Smooth muscle cell (in vitro differentiated cells): ENCODE data around the gene TRPM4. TPM values are rescaled to one million over a fixed set of nuclear protein-coding genes. Genes with fewer than 3 reads are reported as not detected.
"Not testable (repeated sequence)": the region's sequence is repeated elsewhere in the genome, so short reads cannot be mapped to it uniquely, and the experiment has no call there.

Source experiments
- DNase-seq: peaks from one replicate; lab custom pipeline; 2025; ENCODE audit not compliant: unreplicated experiment; lab: John Stamatoyannopoulos, UW
- H2AFZ ChIP-seq: fragments of 200-600 bp; sonication (generic); 2 replicates; pipeline ENCODE4 v1.6.0; 2016; ENCODE audit warnings: antibody characterized with exemption, low read depth, mild to moderate bottlenecking
- H3F3A ChIP-seq: fragments of 200-600 bp; sonication (generic); 2 replicates; pipeline ENCODE4 v1.6.0; 2017; ENCODE audit warnings: antibody characterized with exemption, low read depth
- H3K27ac ChIP-seq: fragments of 200-600 bp; sonication (generic); 2 replicates; pipeline ENCODE4 v1.5.1; 2016; ENCODE audit warnings: low read depth, mild to moderate bottlenecking
- H3K27me3 ChIP-seq: fragments of 200-600 bp; sonication (generic); 2 replicates; pipeline ENCODE4 v1.6.1; 2016; ENCODE audit warnings: low read depth, mild to moderate bottlenecking
- H3K36me3 ChIP-seq: fragments of 200-600 bp; sonication (generic); 2 replicates; pipeline ENCODE4 v1.5.1; 2016; ENCODE audit warnings: low read depth
- H3K4me1 ChIP-seq: fragments of 200-600 bp; sonication (generic); 2 replicates; pipeline ENCODE4 v1.5.1; 2016; ENCODE audit warnings: low read depth
- H3K4me2 ChIP-seq: fragments of 200-600 bp; sonication (generic); 2 replicates; pipeline ENCODE4 v1.6.0; 2016; ENCODE audit warnings: mild to moderate bottlenecking
- H3K4me3 ChIP-seq: fragments of 200-600 bp; sonication (generic); 2 replicates; pipeline ENCODE4 v1.5.1; 2016; ENCODE audit warnings: mild to moderate bottlenecking
- H3K79me2 ChIP-seq: fragments of 200-600 bp; sonication (generic); 2 replicates; pipeline ENCODE4 v1.6.0; 2016; ENCODE audit warnings: low read depth, mild to moderate bottlenecking
- H3K9ac ChIP-seq: fragments of 200-600 bp; sonication (generic); 2 replicates; pipeline ENCODE4 v1.6.0; 2016; ENCODE audit warnings: low read depth
- H3K9me3 ChIP-seq: fragments of 200-600 bp; sonication (generic); replicated peaks from 2 replicates; pipeline ENCODE4 v1.5.1; 2016; ENCODE audit warnings: low read depth
- H4K20me1 ChIP-seq: fragments of 200-600 bp; sonication (generic); 2 replicates; pipeline ENCODE4 v1.6.0; 2016; ENCODE audit warnings: low read depth
- WGBS: methylation state at CpG from one replicate; pipeline ENCODE4 v1.1.7; 2016; ENCODE audit warnings: low lambda C conversion rate; 5-methylcytosine and 5-hydroxymethylcytosine counted together
- polyA plus RNA-seq: library from polyadenylated mRNA; unstranded; fragments of >200 nt; fragmentation: Nextera tagmentation; extraction: Ambion mirVana; gene quantifications from 2 replicates; pipeline ENCODE4 v1.2.1, GENCODE V29; 2016
- total RNA-seq: library from RNA; depleted of rRNA; stranded (reverse); fragments of >200 nt; gene quantifications from 2 replicates; pipeline ENCODE4 v1.2.3, GENCODE V29; 2014
- TF ChIP-seq, protein P1 (sequence below): fragments of 200-600 bp; sonication (generic); IDR thresholded peaks from 2 replicates; pipeline ENCODE4 v1.5.1; 2017; ENCODE audit warnings: borderline replicate concordance, mild to moderate bottlenecking, antibody characterized with exemption; ENCODE audit not compliant: insufficient read depth, poor library complexity, severe bottlenecking

The TRPM4 gene
- total and polyA plus RNA-seq, 2 experiments from 2014 or later, result 27.7 to 32.1 TPM

DNA sequence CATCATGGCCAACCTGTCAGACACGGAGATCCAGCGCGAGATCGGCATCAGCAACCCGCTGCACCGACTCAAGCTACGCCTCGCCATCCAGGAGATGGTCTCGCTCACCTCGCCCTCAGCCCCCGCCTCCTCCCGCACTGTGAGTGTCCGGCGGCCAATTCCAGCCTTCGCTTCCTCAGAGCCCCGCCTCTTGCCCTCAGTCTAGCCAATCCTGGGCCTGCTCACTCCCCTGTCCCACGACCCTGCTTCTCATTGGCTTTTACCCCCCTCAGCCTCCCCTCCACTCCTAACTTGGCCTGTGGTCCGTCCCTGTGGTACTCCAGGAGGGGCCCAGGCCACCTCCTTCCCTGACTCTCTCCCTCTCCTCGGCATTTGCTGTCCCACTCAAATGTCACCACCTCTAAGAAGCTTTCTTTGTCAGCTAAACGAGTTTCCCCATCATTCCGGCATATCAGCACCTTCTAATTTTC is 14.7 kb upstream of the TRPM4 start:
- TF ChIP-seq, protein P1, sequence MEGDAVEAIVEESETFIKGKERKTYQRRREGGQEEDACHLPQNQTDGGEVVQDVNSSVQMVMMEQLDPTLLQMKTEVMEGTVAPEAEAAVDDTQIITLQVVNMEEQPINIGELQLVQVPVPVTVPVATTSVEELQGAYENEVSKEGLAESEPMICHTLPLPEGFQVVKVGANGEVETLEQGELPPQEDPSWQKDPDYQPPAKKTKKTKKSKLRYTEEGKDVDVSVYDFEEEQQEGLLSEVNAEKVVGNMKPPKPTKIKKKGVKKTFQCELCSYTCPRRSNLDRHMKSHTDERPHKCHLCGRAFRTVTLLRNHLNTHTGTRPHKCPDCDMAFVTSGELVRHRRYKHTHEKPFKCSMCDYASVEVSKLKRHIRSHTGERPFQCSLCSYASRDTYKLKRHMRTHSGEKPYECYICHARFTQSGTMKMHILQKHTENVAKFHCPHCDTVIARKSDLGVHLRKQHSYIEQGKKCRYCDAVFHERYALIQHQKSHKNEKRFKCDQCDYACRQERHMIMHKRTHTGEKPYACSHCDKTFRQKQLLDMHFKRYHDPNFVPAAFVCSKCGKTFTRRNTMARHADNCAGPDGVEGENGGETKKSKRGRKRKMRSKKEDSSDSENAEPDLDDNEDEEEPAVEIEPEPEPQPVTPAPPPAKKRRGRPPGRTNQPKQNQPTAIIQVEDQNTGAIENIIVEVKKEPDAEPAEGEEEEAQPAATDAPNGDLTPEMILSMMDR, result no peak
- H3K9me3 ChIP-seq, result no peaks in the 10 kb centered on the region
- H3K27ac ChIP-seq, result no peak overlapping the region
- WGBS, result 7% methylated on average over 12 of the region's 21 CpGs
- DNase-seq, result peak; percentile 61
- H3K4me2 ChIP-seq, result peak overlapping the region; percentile 99
- H3K4me1 ChIP-seq, result peaks cover 8% of the 10 kb centered on the region
- H3K9ac ChIP-seq, result no peak overlapping the region
- no peaks in the 10 kb centered on the region for H3K27me3 ChIP-seq
- peak overlapping the region; percentile 89 for H2AFZ ChIP-seq
- H4K20me1 ChIP-seq, result no peaks in the 10 kb centered on the region
- H3K36me3 ChIP-seq, result no peaks in the 10 kb centered on the region
- peaks cover 6% of the 10 kb centered on the region for H3F3A ChIP-seq
- H3K4me3 ChIP-seq, result peak overlapping the region; percentile 68
- no peaks in the 10 kb centered on the region for H3K79me2 ChIP-seq

DNA sequence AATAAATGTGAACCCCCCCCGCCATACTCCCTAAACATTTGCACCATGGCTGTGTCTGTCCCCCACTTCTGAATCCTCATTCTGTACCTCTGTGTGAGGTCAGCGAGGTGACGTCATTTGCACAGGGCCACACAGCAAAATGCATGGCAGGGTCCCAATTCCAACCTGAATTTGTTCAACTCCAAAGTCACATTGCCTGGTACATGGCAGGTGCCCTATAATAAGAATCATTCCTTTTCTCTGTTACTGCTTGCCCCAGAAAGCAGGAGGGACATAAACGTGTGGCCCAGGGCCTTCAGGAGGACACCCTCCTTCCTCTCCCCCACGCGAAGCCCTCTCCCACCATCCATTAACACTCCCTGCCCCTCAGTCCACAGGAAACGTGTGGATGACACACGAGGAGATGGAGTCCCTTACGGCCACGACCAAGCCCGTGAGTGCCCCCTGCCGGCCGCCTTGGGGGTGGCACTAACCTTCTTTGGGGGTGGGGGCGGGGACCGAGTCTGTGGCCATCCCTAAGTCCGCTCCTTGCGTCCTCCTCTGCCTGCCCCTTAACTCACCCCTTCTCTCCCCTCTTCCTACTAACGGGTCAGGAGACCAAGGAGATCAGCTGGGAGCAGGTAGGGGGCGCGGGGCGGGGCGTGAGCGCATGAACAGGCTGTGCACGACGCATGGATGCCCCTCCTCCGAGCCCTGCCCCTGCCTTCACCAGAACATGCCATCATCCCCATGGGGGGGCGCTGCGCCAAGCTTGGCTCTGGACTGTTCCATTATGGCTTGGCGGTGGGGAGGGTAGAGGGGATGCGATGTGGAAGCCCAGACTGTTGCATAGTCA is 11.8 kb upstream of the TRPM4 start:
- H3K9ac ChIP-seq, result no peak overlapping the region
- WGBS, result 10% methylated on average over 23 of the region's 30 CpGs

DNA sequence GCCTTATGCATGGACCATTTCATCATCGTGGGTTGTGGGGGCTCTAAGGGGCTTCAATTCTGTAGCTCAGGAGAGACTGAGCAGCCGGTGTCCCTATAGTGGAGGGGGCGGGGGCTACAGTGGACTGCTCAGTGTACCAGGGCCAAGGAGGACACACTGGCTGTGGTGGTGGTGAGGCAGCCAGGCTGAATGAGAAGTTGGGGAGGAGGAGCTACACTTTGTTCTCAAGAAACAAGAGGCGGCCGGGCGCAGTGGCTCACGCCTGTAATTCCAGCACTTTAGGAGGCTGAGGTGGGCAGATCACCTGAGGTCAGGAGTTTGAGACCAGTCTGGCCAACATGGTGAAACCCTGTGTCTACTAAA is 11.2 kb upstream of the TRPM4 start:
- not testable (repeated sequence) for H3K9ac ChIP-seq, H2AFZ ChIP-seq, H3K36me3 ChIP-seq, H3K79me2 ChIP-seq, H3K9me3 ChIP-seq, H3K27me3 ChIP-seq, H3K4me3 ChIP-seq, DNase-seq, H4K20me1 ChIP-seq, H3K27ac ChIP-seq
- H3K4me1 ChIP-seq, result peaks cover 16% of the 10 kb centered on the region
- peaks cover 10% of the 10 kb centered on the region for H3F3A ChIP-seq
- WGBS, result 36% methylated on average over 7 of the region's 7 CpGs
- H3K4me2 ChIP-seq, result peak overlapping the region; percentile 78

More for the DNA sequence above, 11.8 kb upstream of the TRPM4 start:
- Histone ChIP-seq H3F3A (peaks cover 6% of the 10 kb centered on the region), H3K27ac (no peak overlapping the region), H2AFZ (no peak overlapping the region), H3K4me3 (peak overlapping the region; percentile 35), H3K9me3 (no peaks in the 10 kb centered on the region), H3K27me3 (no peaks in the 10 kb centered on the region), H3K36me3 (no peaks in the 10 kb centered on the region), H3K79me2 (no peaks in the 10 kb centered on the region), H3K4me1 (peaks cover 10% of the 10 kb centered on the region), H3K4me2 (peak overlapping the region; percentile 78), H4K20me1 (no peaks in the 10 kb centered on the region)
- DNase-seq, result peak; percentile 83
- TF ChIP-seq, protein P1, result peak; percentile 93

DNA sequence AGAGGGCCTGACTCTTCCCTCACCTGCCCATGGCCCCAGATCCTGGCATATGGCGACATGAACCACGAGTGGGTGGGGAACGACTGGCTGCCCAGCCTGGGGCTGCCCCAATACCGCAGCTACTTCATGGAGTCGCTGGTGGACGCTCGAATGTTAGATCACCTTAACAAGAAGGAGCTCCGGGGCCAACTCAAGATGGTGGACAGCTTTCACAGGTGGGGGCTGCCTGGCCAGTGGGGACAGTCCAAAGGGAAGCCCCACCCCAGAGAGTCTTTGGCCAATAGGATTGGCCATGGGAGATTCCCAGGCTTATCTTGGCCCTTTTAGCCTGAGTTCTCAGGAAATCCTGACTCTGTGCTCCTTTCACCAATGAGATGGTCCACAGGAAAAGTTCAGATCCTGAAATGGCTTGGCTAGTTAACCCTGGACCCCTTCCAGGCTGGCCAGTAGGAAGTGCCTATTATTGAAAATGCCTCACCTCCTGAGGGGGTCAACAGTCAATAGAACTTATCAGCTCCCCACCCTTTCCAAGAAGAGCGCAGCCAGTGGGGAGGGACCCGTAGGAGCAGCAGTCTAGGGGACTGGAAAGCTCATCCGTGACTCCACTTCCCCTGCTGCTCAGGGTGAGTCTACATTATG is 9.4 kb upstream of the TRPM4 start:
- TF ChIP-seq, protein P1, result no peak
- Histone ChIP-seq H3K79me2 (no peaks in the 10 kb centered on the region), H3K4me3 (no peak overlapping the region), H3K36me3 (no peaks in the 10 kb centered on the region), H2AFZ (no peak overlapping the region), H3K27me3 (no peaks in the 10 kb centered on the region), H4K20me1 (no peaks in the 10 kb centered on the region), H3K4me1 (peaks cover 14% of the 10 kb centered on the region), H3K9ac (no peak overlapping the region), H3K27ac (no peak overlapping the region), H3K4me2 (peak overlapping the region; percentile 93), H3K9me3 (no peaks in the 10 kb centered on the region), H3F3A (peaks cover 12% of the 10 kb centered on the region)
- DNase-seq, result no peak
- WGBS, result 85% methylated on average over 11 of the region's 11 CpGs
